HG03025 (cell line): ENCODE measurements around the gene SCLT1.
"Not testable (repeated sequence)": the region's sequence is repeated elsewhere in the genome, so short reads cannot be mapped to it uniquely, and the experiment has no call there.

ENCODE experiments used
- ATAC-seq: cut with Tn5 transposase; IDR thresholded peaks from one replicate; pipeline ENCODE4 v1.9.1; 2021; ENCODE audit warnings: mild to moderate bottlenecking, moderate library complexity; ENCODE audit not compliant: unreplicated experiment, low FRiP score

The SCLT1 gene

DNA sequence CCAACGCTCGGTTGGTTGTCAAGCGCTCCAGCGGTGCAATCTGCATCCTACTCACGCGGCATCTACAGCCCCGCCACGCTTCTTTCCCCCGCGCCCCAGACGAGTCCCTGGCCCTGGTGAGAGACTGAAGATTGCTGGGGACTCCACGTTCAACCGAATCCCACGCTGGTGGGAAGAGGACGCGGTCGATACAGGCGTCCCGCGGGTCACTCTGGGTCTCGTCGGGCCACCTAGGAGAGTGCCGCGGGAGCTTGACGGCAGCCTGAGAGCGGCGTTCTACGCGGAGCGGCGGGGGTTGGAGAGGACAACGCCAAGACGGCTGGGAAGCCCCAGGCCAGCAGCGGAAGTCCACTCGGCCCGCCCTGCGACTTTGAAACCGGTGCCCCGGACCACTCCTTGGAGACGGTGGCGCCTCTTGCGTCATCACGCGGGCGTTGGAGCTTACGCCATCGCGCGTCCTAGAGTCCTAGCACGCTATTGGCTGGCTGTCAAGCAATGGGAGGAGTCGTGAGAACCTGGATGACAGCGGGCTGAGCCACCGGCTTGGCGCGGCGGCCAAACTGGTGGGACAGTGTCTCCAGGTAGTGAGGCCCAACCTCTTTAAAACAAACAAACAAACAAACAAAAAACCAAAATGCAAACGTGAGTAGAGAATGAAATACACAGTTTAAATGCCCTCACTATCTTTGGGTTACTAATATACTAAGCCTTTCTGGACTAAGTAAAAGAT lies at the start of gene SCLT1:
TSS of gene SCLT1 (minus strand) at position 349 of the 730 bp plus-strand sequence. CDS start 436 bp downstream, outside the sequence.
- ATAC-seq: peak; percentile 97

DNA sequence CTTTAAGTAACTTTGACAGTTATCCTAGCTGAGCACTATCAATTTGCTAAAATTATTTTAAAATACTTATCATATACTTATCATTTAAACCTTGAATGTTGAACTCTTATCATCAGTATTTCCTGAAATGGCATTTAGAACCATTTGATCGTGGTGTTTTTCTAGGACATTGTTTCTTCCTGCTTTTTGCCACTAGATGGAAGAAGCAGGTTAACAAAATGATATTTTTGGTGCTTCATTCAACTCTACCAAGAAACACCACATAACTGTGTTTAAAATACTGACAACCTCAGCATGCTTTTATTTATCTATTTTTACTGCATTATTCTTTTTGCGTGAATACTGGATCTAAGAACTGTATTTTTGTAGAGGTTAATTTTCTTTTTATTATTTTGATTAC lies 47.2 kb upstream of the SCLT1 start:
- no peak for ATAC-seq

DNA sequence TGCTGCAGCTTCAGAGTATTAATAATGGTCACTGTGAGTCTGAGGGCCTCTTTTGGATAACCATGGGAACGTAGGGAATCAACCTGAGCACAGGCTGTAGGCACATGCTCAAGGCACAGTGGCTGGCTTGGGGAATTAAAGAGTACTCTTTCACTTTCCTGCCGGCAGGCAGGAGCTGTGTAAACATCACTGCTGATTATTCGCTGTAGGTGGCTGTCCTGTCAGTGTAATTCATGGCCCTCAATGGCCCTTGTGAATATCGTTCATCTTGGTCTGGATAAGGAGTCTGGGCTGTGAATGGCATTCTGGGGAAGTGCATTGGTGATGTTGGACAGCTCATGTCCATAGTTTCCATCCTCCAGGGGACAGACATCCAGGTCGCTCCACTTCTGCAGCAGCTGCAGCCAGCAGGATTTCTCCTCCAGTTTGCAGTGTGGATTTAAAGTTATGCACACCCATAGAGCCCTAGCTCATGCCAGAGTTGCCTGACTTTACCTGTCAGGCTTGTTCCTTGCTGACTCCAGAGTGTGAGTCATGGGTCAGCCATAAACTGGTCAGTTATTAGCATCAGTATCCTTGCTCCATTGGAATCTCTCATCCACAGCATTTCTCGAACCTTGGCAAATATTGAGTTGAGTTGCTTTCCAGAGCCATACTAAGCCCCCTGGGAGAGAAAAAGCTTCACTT lies 45.6 kb upstream of the SCLT1 start:
- ATAC-seq: no peak

DNA sequence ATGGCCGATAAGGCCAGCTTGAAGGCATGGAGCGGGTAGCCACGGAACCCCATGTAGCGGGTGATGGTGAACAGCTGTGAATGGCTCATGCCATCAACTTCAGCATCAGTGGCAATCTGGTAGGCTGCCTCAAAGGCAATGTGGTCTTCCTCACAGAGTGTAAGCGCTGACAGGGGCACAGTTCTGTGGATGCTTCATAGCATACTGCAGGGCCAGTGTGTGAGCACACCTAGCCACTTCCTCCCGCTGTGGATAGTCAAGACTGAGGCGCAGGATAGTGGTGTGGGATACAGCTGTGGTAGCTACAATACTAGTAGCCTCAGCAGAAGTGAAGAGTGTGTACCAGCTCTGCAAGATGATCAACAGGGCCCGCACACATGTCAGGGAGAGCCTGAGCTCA lies 43.1 kb upstream of the SCLT1 start:
- ATAC-seq: no peak

DNA sequence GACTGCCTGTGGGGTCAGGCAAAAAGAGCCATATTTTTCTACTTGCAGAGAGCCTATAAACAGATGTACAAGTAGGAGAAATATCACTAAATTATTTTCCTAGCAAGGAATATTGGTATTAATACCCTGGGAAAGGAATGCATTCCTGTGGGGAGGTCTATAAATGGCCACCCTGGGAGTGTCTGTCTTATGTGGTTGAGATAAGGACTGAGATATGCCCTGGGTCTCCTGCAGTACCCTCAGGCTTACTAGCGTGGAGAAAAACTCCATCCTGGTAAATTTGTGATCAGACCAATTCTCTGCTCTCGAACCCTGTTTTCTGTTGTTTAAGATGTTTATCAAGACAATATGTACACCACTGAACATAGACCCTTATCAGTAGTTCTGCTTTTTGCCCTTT lies 38.0 kb upstream of the SCLT1 start:
- no peak for ATAC-seq

DNA sequence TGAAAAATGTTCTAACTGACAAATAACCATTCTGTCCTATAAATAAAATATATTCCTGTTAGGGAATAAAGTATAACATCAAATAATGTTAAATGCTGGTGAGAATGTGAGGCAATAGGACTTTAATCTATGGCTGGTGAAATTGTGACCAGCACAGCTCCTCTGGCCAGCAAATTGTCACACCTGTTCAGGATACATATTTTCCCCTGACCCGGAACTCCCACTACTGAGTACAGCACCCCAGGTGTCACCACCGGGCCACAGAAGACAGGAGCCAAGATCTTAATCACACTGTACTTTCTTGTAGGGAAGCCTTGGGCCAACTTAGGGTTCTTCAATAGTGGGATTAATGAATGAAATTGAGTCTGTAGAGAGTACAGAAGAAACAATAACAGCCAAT lies 35.8 kb upstream of the SCLT1 start:
- no peak for ATAC-seq

DNA sequence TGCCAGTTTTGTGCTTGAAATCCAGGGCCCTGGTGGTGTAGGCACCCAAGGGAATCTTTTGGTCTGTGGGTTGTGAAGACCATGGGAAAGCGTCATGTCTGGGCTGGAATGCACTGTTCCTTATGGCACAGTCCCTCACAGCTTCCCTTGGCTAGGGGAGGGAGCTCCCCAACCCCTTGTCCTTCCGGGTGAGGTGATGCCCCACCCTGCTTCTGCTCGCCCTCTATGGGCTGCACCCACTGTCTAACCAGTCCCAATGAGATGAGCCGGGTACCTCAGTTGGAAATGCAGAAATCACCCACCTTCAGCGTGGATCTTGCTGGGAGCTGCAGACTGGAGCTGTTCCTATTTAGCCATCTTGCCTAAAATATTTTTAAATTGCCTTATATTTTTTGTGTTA lies 33.3 kb upstream of the SCLT1 start:
- not testable (repeated sequence) for ATAC-seq

DNA sequence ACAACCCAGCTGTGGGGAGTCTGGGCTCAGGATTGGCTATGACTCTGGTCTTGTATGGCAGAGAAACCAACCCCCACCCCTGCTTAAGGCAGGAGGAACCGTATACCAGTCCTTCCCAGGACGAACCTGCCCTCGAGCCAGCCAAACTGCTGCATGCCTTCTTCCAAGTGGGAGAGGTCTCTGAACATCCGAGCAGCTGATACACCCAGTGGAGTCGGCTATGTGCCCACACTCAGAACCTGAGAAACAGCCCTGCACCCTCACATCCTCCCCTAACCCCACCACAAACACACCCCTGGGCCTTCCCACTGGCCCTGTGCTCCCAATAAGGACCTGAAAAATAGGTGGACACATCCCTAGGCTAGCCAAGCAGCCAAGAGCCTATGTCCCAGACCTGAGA lies 24.4 kb upstream of the SCLT1 start:
- ATAC-seq: no peak

DNA sequence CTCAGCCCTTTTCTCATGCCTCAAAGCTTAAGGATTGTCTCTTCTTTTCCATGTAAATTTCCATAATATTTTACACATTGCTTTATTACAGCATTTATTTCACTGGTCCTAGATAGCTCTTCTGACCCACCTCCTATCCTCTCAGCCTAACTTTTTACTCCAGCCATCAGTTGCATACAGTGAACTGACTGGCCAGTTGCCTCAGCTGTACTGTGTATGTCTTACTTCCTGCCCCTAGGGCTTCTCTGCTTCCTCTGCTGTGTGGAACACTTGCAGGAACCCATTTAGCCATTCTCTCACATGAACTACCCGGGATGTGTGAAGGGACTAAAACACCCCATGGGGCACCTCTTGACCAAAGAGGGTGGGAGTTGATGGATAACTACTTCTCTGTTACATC lies 20.6 kb upstream of the SCLT1 start:
- ATAC-seq: no peak

DNA sequence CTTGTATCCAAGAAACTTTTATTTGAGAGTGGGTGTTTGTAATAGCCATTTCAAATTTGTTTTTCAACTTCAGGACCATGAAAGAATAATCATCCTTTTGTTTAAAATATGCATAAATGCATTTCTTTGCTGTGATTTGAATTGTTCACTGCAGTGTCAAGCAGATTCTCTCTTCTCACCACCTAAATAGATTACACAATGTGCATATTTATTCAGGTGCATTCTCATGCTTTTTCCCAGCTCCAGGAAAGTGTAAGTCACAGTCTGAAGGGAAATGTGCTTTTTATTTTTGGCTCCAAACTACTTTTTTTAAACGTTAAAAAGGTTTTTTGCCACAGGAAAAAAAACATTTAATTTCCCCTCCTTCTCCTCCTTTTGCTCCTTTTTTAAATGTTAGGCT lies 20.1 kb upstream of the SCLT1 start:
- ATAC-seq: no peak

DNA sequence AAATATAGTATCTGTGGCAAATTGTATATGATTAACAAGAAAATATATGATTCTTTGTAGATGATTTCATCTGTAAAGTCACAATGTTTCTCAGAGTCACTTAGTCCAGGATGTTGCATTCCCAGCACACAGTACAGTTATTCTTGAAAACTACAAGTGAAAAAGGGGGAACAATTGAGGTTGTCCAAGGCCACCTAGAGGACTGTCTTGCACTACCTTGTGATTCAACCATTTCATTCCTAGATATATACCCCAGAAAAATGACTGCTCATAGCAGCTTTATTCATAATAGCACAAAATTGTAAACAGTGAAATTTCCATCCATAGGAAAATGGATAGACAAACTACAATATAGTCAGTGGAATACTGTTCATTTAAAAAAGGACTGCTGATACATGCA lies 18.6 kb upstream of the SCLT1 start:
- ATAC-seq: no peak

DNA sequence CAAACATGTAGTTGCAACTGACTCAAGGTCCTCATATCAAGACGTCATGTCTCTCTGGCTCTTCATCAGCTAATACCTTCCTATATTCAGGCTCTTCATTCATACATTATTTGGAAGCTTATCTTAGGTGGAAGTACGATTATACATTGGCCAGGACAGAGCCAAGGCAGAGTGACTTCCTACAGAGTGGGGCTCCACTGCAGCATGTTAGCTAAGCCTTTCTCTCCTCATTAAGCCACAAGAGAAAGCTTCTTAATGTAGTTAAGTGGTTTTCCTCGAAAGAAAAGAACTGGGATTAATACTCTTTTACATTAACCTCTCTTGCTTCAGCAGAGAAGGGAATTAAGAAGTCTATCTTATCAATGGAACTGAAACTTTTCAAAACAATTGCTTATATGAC lies 17.6 kb upstream of the SCLT1 start:
- no peak for ATAC-seq

DNA sequence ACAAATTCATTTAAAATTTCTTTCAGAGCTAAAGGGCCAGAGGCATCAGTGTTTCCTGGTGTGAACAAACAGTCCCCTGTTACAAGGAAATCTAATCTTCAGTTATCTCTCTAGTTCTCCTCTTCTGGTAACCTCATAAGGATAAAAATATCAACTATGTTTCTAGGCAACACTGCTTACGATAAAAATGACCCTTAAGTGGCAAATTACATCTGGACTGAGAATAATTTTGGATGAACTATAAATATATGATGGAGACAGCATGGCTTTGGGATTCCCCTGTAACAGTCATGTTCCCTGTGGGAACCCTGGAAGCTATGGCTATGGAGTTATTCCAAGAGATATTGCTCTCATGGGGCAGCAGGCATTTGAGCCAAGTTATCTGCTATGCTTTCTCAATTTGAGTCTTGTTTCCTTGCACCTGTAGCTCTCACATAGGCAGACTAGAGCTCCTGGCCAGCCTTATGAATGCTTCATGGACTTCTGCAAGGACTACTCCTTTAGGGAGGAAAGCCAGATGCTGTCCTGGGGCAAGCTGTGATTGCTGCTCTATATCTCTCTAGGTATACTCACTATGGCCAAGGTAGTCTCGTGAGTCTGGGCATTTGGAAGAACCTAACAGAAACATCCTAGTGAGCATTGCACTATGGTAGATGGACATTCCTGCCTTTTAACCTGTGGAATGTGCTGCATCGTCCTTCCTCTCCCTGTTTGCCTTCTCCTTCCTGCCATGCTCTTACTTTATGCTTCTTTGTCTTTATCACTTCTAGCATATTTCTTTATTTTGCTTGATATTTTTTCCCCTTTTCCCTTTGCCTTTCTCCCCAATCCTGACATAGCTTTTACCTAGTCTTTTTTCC lies 16.9 kb upstream of the SCLT1 start:
- ATAC-seq: no peak

DNA sequence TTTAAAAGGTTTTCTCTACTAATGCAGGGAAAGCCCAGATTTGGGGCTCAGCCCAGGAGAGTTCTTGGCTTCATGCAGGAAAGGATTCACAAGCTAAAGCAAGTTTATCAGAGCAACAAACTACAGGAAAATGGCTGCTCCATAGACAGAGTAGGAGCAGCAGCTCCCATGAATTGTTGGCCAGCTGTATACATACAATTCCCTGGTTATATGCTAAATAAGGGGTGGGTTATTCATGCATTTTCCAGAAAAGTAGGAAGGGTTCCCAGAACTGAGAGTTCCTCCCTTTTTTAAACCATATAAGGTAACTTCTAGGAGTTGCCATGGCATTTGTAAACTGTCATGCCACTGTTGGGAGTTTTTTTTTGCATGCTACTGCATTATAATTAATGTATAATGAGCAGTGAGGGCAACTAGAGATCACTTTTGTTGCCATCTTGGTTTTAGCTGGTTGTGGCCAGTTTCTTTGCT lies 5.2 kb upstream of the SCLT1 start:
- ATAC-seq: no peak

DNA sequence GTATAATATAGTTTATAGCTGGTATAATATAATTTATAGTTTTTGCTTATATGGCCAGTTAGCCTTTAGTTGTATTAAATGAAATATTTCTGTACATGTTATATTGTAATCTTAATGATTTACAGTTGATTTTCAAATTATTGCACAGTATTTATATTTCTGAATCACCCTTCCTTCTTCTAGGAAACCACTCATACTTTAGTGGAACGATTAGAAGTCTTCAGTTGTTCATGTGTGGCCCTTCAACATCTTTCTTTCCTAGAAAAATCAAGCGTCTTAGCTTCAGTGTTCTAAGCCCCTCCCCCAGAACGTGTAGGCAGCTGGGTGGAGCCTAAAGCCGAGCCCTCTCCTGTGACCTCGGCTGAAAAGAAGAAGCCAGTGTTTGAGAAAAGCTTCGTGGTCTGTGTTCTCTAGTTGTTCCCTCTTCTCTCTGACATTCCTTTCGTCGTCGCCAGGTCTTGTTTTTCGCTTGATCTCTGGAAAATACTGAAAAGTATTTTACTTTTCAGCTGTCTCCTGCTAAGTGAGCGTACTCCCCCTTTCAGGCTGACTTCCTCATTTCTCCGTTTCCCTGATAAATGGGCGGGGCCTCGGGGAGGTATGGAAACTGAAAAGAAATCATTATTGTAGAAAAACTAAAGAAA lies 2.6 kb upstream of the SCLT1 start, which contains the start of gene C4orf33:
TSS of gene C4orf33 (plus strand) at position 342 of the 644 bp plus-strand sequence. CDS start 6,459 bp downstream, outside the sequence.
- ATAC-seq: peak; percentile 41

DNA sequence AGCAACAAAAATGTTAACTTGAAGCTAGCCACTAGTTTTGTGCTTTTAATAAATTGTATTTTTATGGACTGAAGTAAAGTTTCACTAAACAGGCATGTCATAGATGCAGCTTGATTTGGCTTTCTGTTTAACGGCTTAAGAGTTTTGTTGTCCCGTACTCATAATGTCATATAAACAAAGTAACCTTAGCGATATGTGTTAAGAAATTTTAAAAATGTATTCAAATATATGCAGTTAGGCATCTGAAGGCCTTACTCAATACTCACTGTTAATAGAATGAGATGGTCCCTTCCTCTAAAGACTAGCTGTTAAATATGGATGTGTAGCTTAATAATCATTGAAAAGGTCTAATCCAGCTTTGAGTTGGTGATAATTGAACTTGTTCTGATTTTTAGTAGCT lies 1.0 kb upstream of the SCLT1 start:
- no peak for ATAC-seq

DNA sequence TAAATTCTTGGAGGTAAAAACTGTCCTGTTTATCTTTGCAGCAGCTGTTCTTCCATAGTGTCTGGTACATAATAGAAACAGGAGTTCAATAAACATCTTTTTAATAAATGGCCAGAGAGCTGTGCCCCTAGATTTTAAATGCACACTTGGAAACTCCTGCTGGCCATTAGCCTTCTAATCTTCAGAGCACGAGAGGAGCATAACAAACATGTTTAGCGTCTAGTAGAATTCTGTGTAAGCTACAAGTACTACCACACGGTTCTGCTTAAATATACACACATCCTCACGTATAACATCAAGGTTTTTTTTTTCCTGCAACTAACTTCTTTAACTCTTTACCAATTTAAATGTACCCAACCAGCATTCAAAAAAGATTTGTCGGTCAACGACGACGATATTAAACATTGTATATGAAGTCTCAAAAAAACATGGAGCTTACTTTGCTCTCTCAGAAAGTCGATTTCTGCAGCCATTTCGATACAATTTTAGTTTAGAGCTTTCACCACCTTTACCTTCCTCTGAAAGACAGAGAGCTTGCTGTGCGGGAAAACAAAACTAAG lies 628 bp downstream of the SCLT1 start:
- no peak for ATAC-seq

DNA sequence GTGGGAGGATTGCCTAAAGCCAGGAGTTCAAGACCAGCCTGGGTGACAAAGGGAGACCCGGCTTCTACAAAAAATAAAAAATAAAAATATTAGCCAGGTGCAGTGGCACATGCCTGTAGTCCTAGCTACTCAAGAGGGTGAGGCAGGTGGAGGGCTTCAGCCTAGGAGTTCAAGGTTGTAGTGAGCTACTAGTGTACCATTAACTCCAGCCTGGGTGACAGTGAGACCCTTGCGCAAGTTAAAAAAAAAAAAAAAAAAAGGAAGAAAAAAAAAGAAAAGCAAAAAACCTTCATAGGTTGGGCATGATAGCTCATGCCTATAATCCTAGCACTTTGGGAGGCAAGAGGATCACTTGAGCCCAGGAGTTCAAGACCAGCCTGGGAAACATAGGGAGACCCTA lies 5.8 kb downstream of the SCLT1 start:
- ATAC-seq: no peak

DNA sequence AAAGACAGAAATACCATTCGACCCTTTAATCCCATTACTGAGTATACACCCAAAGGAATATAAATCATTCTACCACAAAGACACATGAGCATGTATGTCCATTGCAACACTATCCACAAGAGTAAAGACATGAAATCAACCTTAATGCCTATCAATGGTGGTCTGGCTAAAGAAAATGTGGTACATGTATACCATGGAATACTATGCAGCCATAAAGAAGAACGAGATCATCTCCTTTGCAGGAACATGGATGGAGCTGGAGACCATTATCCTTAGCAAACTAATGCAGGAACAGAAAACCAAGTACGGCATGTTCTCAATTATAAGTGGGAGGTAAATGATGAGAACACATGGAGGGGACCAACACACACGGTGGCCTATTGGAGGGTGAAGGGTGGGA lies 7.9 kb downstream of the SCLT1 start:
- ATAC-seq: no peak

DNA sequence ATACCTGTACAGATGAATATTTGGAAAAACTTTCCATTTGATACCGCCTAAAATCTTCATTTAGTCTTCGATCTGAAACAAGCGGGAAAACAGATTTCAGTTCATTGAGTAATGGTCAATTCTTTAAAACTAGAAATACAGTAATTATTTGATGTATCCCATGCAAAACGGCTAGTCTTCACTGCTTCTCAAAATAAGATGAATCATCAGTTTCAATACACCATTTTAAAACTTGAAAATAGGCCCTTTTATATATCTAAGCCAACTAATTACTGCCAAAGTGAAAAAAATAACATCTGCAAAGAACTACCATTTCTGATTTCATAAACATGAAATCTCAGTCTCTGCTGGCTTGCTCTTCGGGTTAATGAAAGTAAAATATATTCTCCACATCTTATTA lies 11.0 kb downstream of the SCLT1 start:
- ATAC-seq: no peak
